H1 (cell line): Measurements from ENCODE around the gene C22orf31. TPM values are rescaled to one million over a fixed set of nuclear protein-coding genes. Genes with fewer than 3 reads are reported as not detected.

Experiments
- CTCF ChIA-PET: fragments of 300-600 bp; sonication (Branson Sonifier 250); formaldehyde crosslinking; loops from one replicate; lab custom pipeline; 2021; ENCODE audit not compliant: partially characterized antibody; lab: Charles Lee
- POLR2A ChIA-PET: fragments of 300-600 bp; sonication (Branson Sonifier 250); formaldehyde crosslinking; loops from one replicate; lab custom pipeline; 2021; ENCODE audit warnings: inconsistent platforms; ENCODE audit not compliant: partially characterized antibody; lab: Charles Lee
- DNase-seq, 2 experiments: peaks; one replicate each; pipeline versions ENCODE4 v3.0.0 to v3.0.0-alpha.2; 2010 to 2022; ENCODE audit warnings: low spot score in 2 of 2, low read depth in 1 of 2, mixed read lengths in 1 of 2
- FAIRE-seq: peaks from 2 replicates; lab custom pipeline; 2011; peaks lifted over from hg19 to GRCh38; lab: Jason Lieb, UNC
- H2AFZ ChIP-seq: 2 replicates; pipeline ENCODE4 v1.8.1; 2012; ENCODE audit warnings: low read length, inconsistent platforms
- H2AK5ac ChIP-seq: 2 replicates; pipeline ENCODE4 v1.6.1; 2013; ENCODE audit warnings: low read depth, low read length
- H2BK120ac ChIP-seq: replicated peaks from 2 replicates; pipeline ENCODE3; 2013; ENCODE audit warnings: low read depth, low read length, inconsistent platforms
- H2BK12ac ChIP-seq: 2 replicates; pipeline ENCODE4 v1.6.1; 2013; ENCODE audit warnings: low read depth, low read length
- H2BK15ac ChIP-seq: 2 replicates; pipeline ENCODE4 v1.6.1; 2013; ENCODE audit warnings: low read length
- H2BK20ac ChIP-seq: 2 replicates; pipeline ENCODE4 v1.6.1; 2013; ENCODE audit warnings: low read length
- H2BK5ac ChIP-seq: 2 replicates; pipeline ENCODE4 v1.6.1; 2013; ENCODE audit warnings: low read depth, low read length
- H3K14ac ChIP-seq: 2 replicates; pipeline ENCODE4 v1.6.1; 2013; ENCODE audit warnings: inconsistent platforms; ENCODE audit not compliant: insufficient read length
- H3K18ac ChIP-seq: 2 replicates; pipeline ENCODE4 v1.6.1; 2013; ENCODE audit warnings: low read length; ENCODE audit errors: extremely low read depth
- H3K23ac ChIP-seq: 2 replicates; pipeline ENCODE4 v1.6.1; 2013; ENCODE audit warnings: inconsistent platforms; ENCODE audit not compliant: insufficient read length
- H3K23me2 ChIP-seq: 2 replicates; pipeline ENCODE4 v1.6.1; 2013; ENCODE audit warnings: low read depth, low read length
- H3K27ac ChIP-seq: 2 replicates; pipeline ENCODE4 v1.6.1; 2011; ENCODE audit warnings: low read depth, low read length, inconsistent platforms
- H3K27me3 ChIP-seq, 4 experiments: replicated peaks in 1 of 4; 1 replicate in 1 of 4; 2 replicates in 3 of 4; pipeline versions ENCODE4 v1.6.1 to v1.8.1; 2011 to 2013; ENCODE audit warnings: low read length in 3 of 4, mild to moderate bottlenecking in 3 of 4, inconsistent platforms in 2 of 4, mixed read lengths in 2 of 4, moderate library complexity in 1 of 4; ENCODE audit not compliant: control insufficient read depth in 3 of 4, insufficient read depth in 3 of 4; ENCODE audit errors: extremely low read depth in 1 of 4
- H3K36me3 ChIP-seq, 4 experiments: 2 replicates each; pipeline versions ENCODE4 v1.6.1 to v1.8.1; 2011 to 2013; ENCODE audit warnings: mild to moderate bottlenecking in 4 of 4, low read length in 3 of 4, moderate library complexity in 2 of 4, control low read depth in 1 of 4, inconsistent platforms in 1 of 4; ENCODE audit not compliant: insufficient read depth in 4 of 4, control insufficient read depth in 2 of 4
- H3K4ac ChIP-seq: replicated peaks from 2 replicates; pipeline ENCODE3; 2013; ENCODE audit warnings: low read length, low read depth, mixed read lengths, inconsistent platforms; ENCODE audit not compliant: insufficient read length
- H3K4me1 ChIP-seq, 4 experiments: replicated peaks in 1 of 4; 1 replicate in 1 of 4; 2 replicates in 3 of 4; pipeline versions ENCODE4 v1.6.1 to v1.8.1; 2011 to 2013; ENCODE audit warnings: low read length in 3 of 4, inconsistent platforms in 2 of 4, mixed read lengths in 1 of 4; ENCODE audit not compliant: insufficient read depth in 4 of 4, control insufficient read depth in 3 of 4
- H3K4me2 ChIP-seq, 2 experiments: 2 replicates each; pipeline versions ENCODE4 v1.6.1 to v1.8.1; 2011 to 2013; ENCODE audit warnings: low read depth in 2 of 2, low read length in 2 of 2, control low read depth in 1 of 2, inconsistent platforms in 1 of 2, mild to moderate bottlenecking in 1 of 2; ENCODE audit not compliant: insufficient read depth in 1 of 2
- H3K4me3 ChIP-seq, 4 experiments: fragments of 200-600, 300-600 bp in 1 of 4; sonication (generic), shearing (Covaris generic), sonication (Bioruptor Twin) in 1 of 4; 2 replicates each; pipeline versions ENCODE4 v1.5.1 to v1.8.1; 2011 to 2016; ENCODE audit warnings: low read length in 4 of 4, low read depth in 3 of 4, control low read depth in 2 of 4, inconsistent platforms in 2 of 4, mild to moderate bottlenecking in 2 of 4, mixed read lengths in 1 of 4, moderate library complexity in 1 of 4; ENCODE audit not compliant: insufficient read depth in 2 of 4; ENCODE audit errors: extremely low read depth in 1 of 4
- H3K56ac ChIP-seq: replicated peaks from 2 replicates; pipeline ENCODE3; 2013; ENCODE audit warnings: low read depth, mild to moderate bottlenecking, mixed read lengths, low read length, inconsistent platforms; ENCODE audit not compliant: insufficient read length
- H3K79me1 ChIP-seq: 2 replicates; pipeline ENCODE4 v1.6.1; 2013; ENCODE audit warnings: low read depth, low read length, control low read depth
- H3K79me2 ChIP-seq, 2 experiments: 2 replicates each; pipeline versions ENCODE4 v1.6.1 to v1.8.1; 2012 to 2013; ENCODE audit warnings: low read length in 2 of 2, mild to moderate bottlenecking in 2 of 2, inconsistent platforms in 1 of 2; ENCODE audit not compliant: insufficient read depth in 2 of 2, control insufficient read depth in 1 of 2
- H3K9ac ChIP-seq, 4 experiments: replicated peaks in 1 of 4; 1 replicate in 1 of 4; 2 replicates in 3 of 4; pipeline versions ENCODE4 v1.6.1 to v1.8.1; 2011 to 2013; ENCODE audit warnings: low read depth in 3 of 4, low read length in 3 of 4, control low read depth in 2 of 4, mild to moderate bottlenecking in 2 of 4, moderate library complexity in 2 of 4, inconsistent platforms in 1 of 4; ENCODE audit errors: extremely low read depth in 1 of 4
- H3K9me3 ChIP-seq, 2 experiments: 2 replicates each; pipeline versions ENCODE4 v1.6.1 to v1.8.1; 2012 to 2013; ENCODE audit warnings: mild to moderate bottlenecking in 2 of 2, moderate library complexity in 2 of 2, control low read depth in 1 of 2, inconsistent platforms in 1 of 2, low read depth in 1 of 2, low read length in 1 of 2, mixed read lengths in 1 of 2; ENCODE audit not compliant: insufficient read depth in 2 of 2
- H4K20me1 ChIP-seq, 2 experiments: replicated peaks in 1 of 2; 2 replicates each; pipeline versions ENCODE3 to v1.8.1; 2011 to 2013; ENCODE audit warnings: inconsistent platforms in 2 of 2, low read length in 2 of 2, mild to moderate bottlenecking in 1 of 2; ENCODE audit not compliant: insufficient read depth in 2 of 2, control insufficient read depth in 1 of 2
- H4K5ac ChIP-seq: 2 replicates; pipeline ENCODE4 v1.6.1; 2013; ENCODE audit warnings: low read length, low read depth, mixed read lengths, inconsistent platforms; ENCODE audit not compliant: insufficient read length
- H4K8ac ChIP-seq: 2 replicates; pipeline ENCODE4 v1.8.0; 2013; ENCODE audit warnings: mild to moderate bottlenecking, moderate library complexity, low read length, inconsistent platforms; ENCODE audit not compliant: insufficient read depth; ENCODE audit errors: extremely low read depth
- H4K91ac ChIP-seq: replicated peaks from 2 replicates; pipeline ENCODE3; 2013; ENCODE audit warnings: low read length, mixed read lengths, inconsistent platforms; ENCODE audit not compliant: insufficient read length
- CEBPB ChIP-seq: IDR thresholded peaks from 2 replicates; pipeline ENCODE4 v1.6.1; 2012; ENCODE audit warnings: low read depth, low read length
- PHF8 ChIP-seq: fragments of 200-600 bp; sonication (generic); conservative IDR thresholded peaks from 2 replicates; pipeline ENCODE4 v1.7.1; 2012; ENCODE audit warnings: low read depth, mild to moderate bottlenecking, inconsistent platforms, low read length, moderate library complexity
- WGBS, 2 experiments: shearing (Covaris generic) in 1 of 2; methylation state at CpG; one replicate each; pipeline versions ENCODE4 v1.1.6 to v1.1.7; 2013 to 2015; ENCODE audit warnings: low lambda C conversion rate in 2 of 2, mixed read lengths in 2 of 2, inconsistent platforms in 1 of 2, low coverage in 1 of 2, missing lambda C conversion rate in 1 of 2; ENCODE audit not compliant: insufficient replicate concordance in 2 of 2, insufficient coverage in 1 of 2, insufficient read length in 1 of 2; ENCODE audit errors: extremely low coverage in 1 of 2, missing lambda C conversion rate in 1 of 2; 5-methylcytosine and 5-hydroxymethylcytosine counted together
- polyA plus RNA-seq, 7 experiments: library from polyadenylated mRNA; depleted of rRNA in 3 of 7; stranded (reverse) in 5 of 7; unstranded in 2 of 7; fragments of >200 nt in 5 of 7; fragments of 200-250 nt in 2 of 7; gene quantifications; 1 replicate in 5 of 7; 2 replicates in 1 of 7; 4 replicates in 1 of 7; pipeline versions ENCODE4 v1.2.1 to v1.2.3, GENCODE V29; 2011 to 2013; ENCODE audit warnings: missing spikeins in 2 of 7, mixed read lengths in 2 of 7
- total RNA-seq: library from RNA; stranded (reverse); fragmentation: NEBNext Ultra II Directional; extraction: Animal tissue kit (Norgen Biotek cat#: 25700); gene quantifications from 2 replicates; pipeline ENCODE4 v1.2.1, GENCODE V29; 2021

C22orf31 gene
- total and polyA plus RNA-seq, 2 of the 8 experiments (the other 6 are each of a cell fraction or from before 2014, with no cell fraction given): not detected

- Histone ChIP-seq H4K8ac (no peak overlapping the region), H3K14ac (no peak overlapping the region), H2BK15ac (0 out of 2 replicates have a peak overlapping the region, but pooled peaks have one; percentile 7), H4K91ac (no peak overlapping the region), H3K4me1 (peaks cover 11 to 20% (median 16%) of the 10 kb centered on the region in 4 experiments), H2BK120ac (no peak overlapping the region), H2AK5ac (no peak overlapping the region), H3K4me3 (no peak overlapping the region), H3K27me3 (no peaks in the 10 kb centered on the region), H2BK12ac (no peak overlapping the region), H3K23me2 (peaks cover 5% of the 10 kb centered on the region), H4K5ac (no peak overlapping the region), H2BK20ac (no peak overlapping the region), H3K4ac (no peak overlapping the region), H3K56ac (no peak overlapping the region), H3K23ac (no peak overlapping the region), H2AFZ (no peak overlapping the region), H3K18ac (no peak overlapping the region), H3K27ac (no peak overlapping the region), H3K9ac (no peak overlapping the region), H3K36me3 (0 out of 8 replicates have a peak, but pooled peaks cover 0 to 2% (median 0%) of the 10 kb centered on the region in 4 experiments), H3K4me2 (no peak overlapping the region), H3K79me1 (peaks cover 8% of the 10 kb centered on the region; the same call in 1 of the 2 replicates), H2BK5ac (no peak overlapping the region), H4K20me1 (peaks cover 0 to 3% of the 10 kb centered on the region in 2 experiments), H3K79me2 (peaks cover 0 to 18% of the 10 kb centered on the region in 2 experiments; a peak in 1 of 4 replicates), H3K9me3 (no peaks in the 10 kb centered on the region)
- CTCF ChIA-PET: interaction anchor here (0.9 to 7.1 kb wide), 4 partner anchors 9 to 173 kb away, joined by 3 to 37 read pairs (median 4); no protein-coding TSS in a partner anchor
- POLR2A ChIA-PET: interaction anchor here (0.6 to 3.4 kb wide), 3 partner anchors 11 to 129 kb away, joined by 3 to 16 read pairs (median 3); no protein-coding TSS in a partner anchor
- no peak for TF ChIP-seq PHF8
- TF ChIP-seq CEBPB: 0 out of 2 replicates have a peak, but pooled peaks have one; percentile 4
- DNase-seq: no peak
- FAIRE-seq: no peak
- 91% methylated on average over 4 of the region's 4 CpGs; no CpG with 5 or more reads in 1 of the 2 experiments for WGBS, 2 experiments
Measured at GRCh38 chr22:29028468-29028867, 33.2 kb downstream of the C22orf31 start.
